HepG2 (cell line): ENCODE measurements around the gene DTD2. TPM values are rescaled to one million over a fixed set of nuclear protein-coding genes. Genes with fewer than 3 reads are reported as not detected.
A peak's percentile ranks its signal among the peaks of the same experiment; 100 is the strongest.

Experiments used
- AFF4 ChIP-seq: sonication (generic); formaldehyde crosslinking; IDR thresholded peaks from 2 replicates; pipeline ENCODE4 v1.4.0; 2020; ENCODE audit warnings: missing genetic modification reagents
- CCDC6 ChIP-seq: sonication (generic); formaldehyde crosslinking; IDR thresholded peaks from 2 replicates; pipeline ENCODE4 v1.8.1; 2022; ENCODE audit warnings: mild to moderate bottlenecking, missing genetic modification reagents, moderate library complexity
- FOXK2 ChIP-seq: fragments of 450-650 bp; IDR thresholded peaks from 2 replicates; pipeline ENCODE4 v1.6.1; 2016
- KAT2B ChIP-seq: fragments of 150-350 bp; IDR thresholded peaks from 2 replicates; pipeline ENCODE4 v1.6.1; 2014; ENCODE audit warnings: low read depth, low read length, borderline replicate concordance
- KAT8 ChIP-seq: IDR thresholded peaks from 2 replicates; pipeline ENCODE4 v1.6.1; 2016; ENCODE audit warnings: missing genetic modification reagents, missing compliant biosample characterization
- KDM6A ChIP-seq: IDR thresholded peaks from 2 replicates; pipeline ENCODE4 v1.6.1; 2016; ENCODE audit warnings: low read depth
- MEIS1 ChIP-seq: sonication (generic); formaldehyde crosslinking; IDR thresholded peaks from 2 replicates; pipeline ENCODE4 v1.9.0; 2021; ENCODE audit warnings: mild to moderate bottlenecking, missing genetic modification reagents, moderate library complexity, borderline replicate concordance
- MIER2 ChIP-seq: IDR thresholded peaks from 2 replicates; pipeline ENCODE4 v1.6.1; 2016; ENCODE audit warnings: missing biosample characterization, missing genetic modification reagents
- MXD1 ChIP-seq: sonication (generic); formaldehyde crosslinking; IDR thresholded peaks from 2 replicates; pipeline ENCODE4 v1.4.0; 2020; ENCODE audit warnings: mild to moderate bottlenecking, missing genetic modification reagents
- NFKBIZ ChIP-seq: IDR thresholded peaks from 2 replicates; pipeline ENCODE4 v1.6.1; 2018; ENCODE audit warnings: missing genetic modification reagents, missing compliant biosample characterization
- SALL2 ChIP-seq: sonication (generic); formaldehyde crosslinking; IDR thresholded peaks from 2 replicates; pipeline ENCODE4 v1.8.1; 2023; ENCODE audit warnings: mild to moderate bottlenecking, missing genetic modification reagents, inconsistent platforms
- SMARCC2 ChIP-seq: fragments of 450-650 bp; IDR thresholded peaks from 2 replicates; pipeline ENCODE4 v1.6.1; 2017; ENCODE audit warnings: antibody characterized with exemption, mild to moderate bottlenecking
- ZBTB20 ChIP-seq: sonication (generic); formaldehyde crosslinking; IDR thresholded peaks from 2 replicates; pipeline ENCODE4 v1.8.1; 2023; ENCODE audit warnings: missing genetic modification reagents, low read depth, mild to moderate bottlenecking, borderline replicate concordance
- ZBTB38 ChIP-seq: sonication (generic); formaldehyde crosslinking; IDR thresholded peaks from 2 replicates; pipeline ENCODE4 v1.5.1; 2020; ENCODE audit warnings: mild to moderate bottlenecking, missing genetic modification reagents
- ZBTB4 ChIP-seq: sonication (generic); formaldehyde crosslinking; IDR thresholded peaks from 2 replicates; pipeline ENCODE4 v1.4.0; 2020; ENCODE audit warnings: missing genetic modification reagents, mild to moderate bottlenecking, borderline replicate concordance
- ZKSCAN1 ChIP-seq: fragments of 150-350 bp; IDR thresholded peaks from 2 replicates; pipeline ENCODE4 v1.6.1; 2014; ENCODE audit warnings: low read length
- ZNF121 ChIP-seq: sonication (generic); formaldehyde crosslinking; IDR thresholded peaks from 2 replicates; pipeline ENCODE4 v1.5.0; 2020; ENCODE audit warnings: mild to moderate bottlenecking, missing genetic modification reagents
- ZNF160 ChIP-seq: sonication (generic); formaldehyde crosslinking; IDR thresholded peaks from 2 replicates; pipeline ENCODE4 v1.8.0; 2022; ENCODE audit warnings: mild to moderate bottlenecking, inconsistent platforms, missing genetic modification reagents
- ZNF230 ChIP-seq: sonication (generic); formaldehyde crosslinking; IDR thresholded peaks from 2 replicates; pipeline ENCODE4 v1.4.0; 2020; ENCODE audit warnings: mild to moderate bottlenecking, missing genetic modification reagents
- ZNF431 ChIP-seq: sonication (generic); formaldehyde crosslinking; IDR thresholded peaks from 2 replicates; pipeline ENCODE4 v1.9.0; 2022; ENCODE audit warnings: missing genetic modification reagents, low read depth, mild to moderate bottlenecking, borderline replicate concordance
- ZNF501 ChIP-seq: sonication (generic); formaldehyde crosslinking; IDR thresholded peaks from 2 replicates; pipeline ENCODE4 v1.5.1; 2020; ENCODE audit warnings: mild to moderate bottlenecking, moderate library complexity, missing genetic modification reagents
- ZNF550 ChIP-seq: sonication (generic); formaldehyde crosslinking; IDR thresholded peaks from 2 replicates; pipeline ENCODE4 v1.4.0; 2020; ENCODE audit warnings: mild to moderate bottlenecking, missing genetic modification reagents, borderline replicate concordance
- ZNF792 ChIP-seq: IDR thresholded peaks from 2 replicates; pipeline ENCODE4 v1.6.1; 2016
- polyA plus RNA-seq, 8 experiments: library from polyadenylated mRNA; depleted of rRNA in 3 of 8; stranded (reverse) in 7 of 8; unstranded in 1 of 8; fragments of >200 nt; fragmentation: Illumina TruSeq in 4 of 8; extraction: Trizol in 4 of 8; gene quantifications; 2 replicates each; pipeline versions ENCODE4 v1.2.1 to v1.2.3, GENCODE V29; 2011 to 2016; ENCODE audit warnings: low read depth in 4 of 8, missing spikeins in 1 of 8, mixed read lengths in 1 of 8; ENCODE audit not compliant: insufficient read depth in 1 of 8
- total RNA-seq, 5 experiments: library from RNA; depleted of rRNA; stranded (reverse); fragments of >200 nt; fragmentation: Illumina TruSeq; extraction: Trizol; gene quantifications; 2 replicates each; pipeline ENCODE4 v1.2.3, GENCODE V29; 2016; ENCODE audit warnings: low read depth in 1 of 5

DTD2 gene
- total and polyA plus RNA-seq, 2 of the 13 experiments (the other 11 are each of a cell fraction or from before 2014, with no cell fraction given), result 22.3 to 49.8 TPM

DNA sequence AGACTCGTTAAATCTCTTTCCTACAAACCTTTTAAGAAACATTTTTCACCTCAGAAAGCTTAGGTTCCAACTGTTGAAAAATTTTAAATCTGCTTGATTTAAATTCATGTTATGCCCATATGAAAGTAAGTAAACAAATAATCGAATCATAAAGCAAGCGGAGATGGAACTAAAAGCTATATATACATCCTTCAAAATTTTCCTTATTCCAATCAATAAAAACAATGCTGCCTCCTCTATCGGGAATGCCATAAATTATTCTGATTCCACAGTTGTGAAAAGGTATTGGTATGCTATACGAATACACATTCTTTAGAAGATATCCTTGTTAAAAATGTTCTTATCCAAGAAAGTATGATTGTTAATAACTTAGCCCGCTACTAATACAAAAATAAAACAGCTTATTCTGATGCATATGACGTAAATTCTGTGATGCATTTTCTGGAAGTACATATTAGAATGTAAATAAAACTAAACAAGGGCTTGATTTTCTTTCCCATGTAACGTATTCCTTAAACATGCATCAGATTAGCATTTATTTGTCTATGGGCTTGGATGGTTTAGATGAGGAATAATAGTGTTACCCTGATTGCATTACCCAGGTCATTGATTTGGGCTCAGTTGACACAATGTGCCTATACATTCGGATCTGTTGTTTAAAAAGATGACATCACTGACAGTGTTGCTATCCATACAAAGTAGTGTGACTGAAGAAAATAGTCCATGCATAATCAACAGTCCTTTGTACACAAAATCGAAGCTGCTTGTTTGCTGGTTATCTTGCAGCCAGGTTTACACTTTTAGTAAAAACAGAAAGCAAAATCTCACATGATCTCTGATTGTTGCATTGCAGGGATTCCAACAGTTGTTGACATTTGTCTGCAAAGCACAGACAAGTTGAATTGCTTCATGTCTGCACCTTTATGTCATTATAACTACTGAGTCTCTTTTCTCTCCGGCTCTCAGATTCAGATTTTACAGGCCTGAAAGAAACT, 656 bp upstream of the DTD2 start (continued):
- no peak for TF ChIP-seq ZBTB4 (CRISPR knock-in tag)
- TF ChIP-seq ZNF121 (CRISPR knock-in tag), result no peak
- TF ChIP-seq KAT2B, result no peak
- TF ChIP-seq AFF4, result no peak
- no peak for TF ChIP-seq MXD1 (CRISPR knock-in tag)
- peak; percentile 64; the same call in 1 of the 2 replicates for TF ChIP-seq MEIS1 (CRISPR knock-in tag)
- TF ChIP-seq SALL2 (CRISPR knock-in tag), result no peak; the same call in 1 of the 2 replicates
- peak; percentile 49; the same call in 1 of the 2 replicates for TF ChIP-seq KAT8 (CRISPR knock-in tag)
- no peak for TF ChIP-seq ZNF431 (CRISPR knock-in tag)
- TF ChIP-seq ZNF792 (CRISPR knock-in tag), result peak; percentile 60; the same call in 1 of the 2 replicates
- TF ChIP-seq ZKSCAN1, result no peak; the same call in 1 of the 2 replicates
- no peak for TF ChIP-seq ZNF230 (CRISPR knock-in tag)
- TF ChIP-seq KDM6A (CRISPR knock-in tag), result peak; percentile 65; the same call in 1 of the 2 replicates
- TF ChIP-seq ZBTB20 (CRISPR knock-in tag), result peak; percentile 97; the same call in 1 of the 2 replicates
- TF ChIP-seq ZNF550 (CRISPR knock-in tag), result no peak
- TF ChIP-seq ZNF501 (CRISPR knock-in tag), result no peak
- no peak for TF ChIP-seq NFKBIZ (CRISPR knock-in tag)
- no peak for TF ChIP-seq MIER2 (CRISPR knock-in tag)
- peak; percentile 96 for TF ChIP-seq FOXK2
- TF ChIP-seq ZBTB38 (CRISPR knock-in tag), result no peak
- TF ChIP-seq SMARCC2, result 0 out of 2 replicates have a peak, but pooled peaks have one; percentile 48
- TF ChIP-seq ZNF160, result no peak
- TF ChIP-seq CCDC6 (CRISPR knock-in tag), result no peak
